B cell (primary cell): ENCODE data around the gene SRBD1. TPM values are rescaled to one million over a fixed set of nuclear protein-coding genes. Genes with fewer than 3 reads are reported as not detected.

ENCODE experiments used
- ATAC-seq: fragments of 200-7000 bp; cut with Tn5 transposase; one replicate; pipeline ENCODE4 v1.10.0; 2021; ENCODE audit warnings: low read depth, mild to moderate bottlenecking, moderate number of reproducible peaks, moderate library complexity
- CTCF ChIA-PET: fragments of 350-600 bp; sonication (Branson Sonifier 250); formaldehyde crosslinking; loops from one replicate; lab custom pipeline; 2021; ENCODE audit warnings: antibody characterized with exemption, inconsistent platforms; lab: Charles Lee
- POLR2A ChIA-PET: fragments of 350-600 bp; sonication (Branson Sonifier 250); formaldehyde crosslinking; loops from one replicate; lab custom pipeline; 2021; ENCODE audit warnings: antibody characterized with exemption; lab: Charles Lee
- DNase-seq: peaks from one replicate; pipeline ENCODE4 v3.0.0; 2013
- H2AFZ ChIP-seq: 2 replicates; pipeline ENCODE4 v1.6.1; 2012; ENCODE audit warnings: mild to moderate bottlenecking, low read depth, low read length; ENCODE audit not compliant: insufficient read depth, poor library complexity, severe bottlenecking
- H3K27ac ChIP-seq, 2 donors: 1 replicate in 1 of 2; 2 replicates in 1 of 2; pipeline ENCODE4 v1.5.1; 2012 to 2013; ENCODE audit warnings: low read length in 2 of 2, mild to moderate bottlenecking in 2 of 2, moderate library complexity in 1 of 2
- H3K27me3 ChIP-seq, 4 experiments: fragments of 200-600 bp in 1 of 4; sonication (generic) in 1 of 4; replicated peaks in 1 of 4; 1 replicate in 2 of 4; 2 replicates in 2 of 4; pipeline versions ENCODE4 v1.6.1 to v1.7.0; 2013 to 2016; ENCODE audit warnings: low read length in 3 of 4, mild to moderate bottlenecking in 2 of 4, mixed read lengths in 1 of 4, moderate library complexity in 1 of 4; ENCODE audit not compliant: insufficient read depth in 4 of 4, control insufficient read depth in 3 of 4; ENCODE audit errors: control extremely low read depth in 1 of 4
- H3K36me3 ChIP-seq, 2 experiments: replicated peaks in 1 of 2; 1 replicate in 1 of 2; 2 replicates in 1 of 2; pipeline versions ENCODE4 v1.6.1 to v1.7.1; 2013; ENCODE audit warnings: low read length in 1 of 2; ENCODE audit not compliant: insufficient read depth in 2 of 2, control insufficient read depth in 1 of 2; ENCODE audit errors: control extremely low read depth in 1 of 2, extremely low read depth in 1 of 2
- H3K4me1 ChIP-seq, 2 donors: fragments of 200-600 bp in 1 of 2; sonication (generic) in 1 of 2; 1 replicate in 1 of 2; 2 replicates in 1 of 2; pipeline versions ENCODE4 v1.5.1 to v1.6.1; 2013 to 2017; ENCODE audit warnings: low read length in 2 of 2; ENCODE audit not compliant: control insufficient read depth in 2 of 2, insufficient read depth in 2 of 2
- H3K4me2 ChIP-seq: replicated peaks from 2 replicates; pipeline ENCODE3; 2012; ENCODE audit warnings: mild to moderate bottlenecking, low read depth, low read length; ENCODE audit not compliant: poor library complexity, severe bottlenecking
- H3K4me3 ChIP-seq, 5 experiments: fragments of 200-600 bp in 1 of 5; sonication (generic) in 1 of 5; 1 replicate in 3 of 5; 2 replicates in 2 of 5; pipeline versions ENCODE4 v1.5.1 to v1.7.0; 2011 to 2016; ENCODE audit warnings: low read length in 4 of 5, mild to moderate bottlenecking in 4 of 5, low read depth in 2 of 5, control low read depth in 1 of 5, moderate library complexity in 1 of 5; ENCODE audit not compliant: insufficient read depth in 1 of 5; ENCODE audit errors: control extremely low read depth in 1 of 5, extremely low read depth in 1 of 5
- H3K79me2 ChIP-seq: fragments of 200-600 bp; sonication (generic); one replicate; pipeline ENCODE4 v1.6.0; 2016; ENCODE audit warnings: low read length; ENCODE audit not compliant: control insufficient read depth, insufficient read depth
- H3K9ac ChIP-seq: fragments of 200-600 bp; sonication (generic); 2 replicates; pipeline ENCODE4 v1.6.1; 2017; ENCODE audit warnings: mild to moderate bottlenecking, low read length, moderate library complexity
- H3K9me3 ChIP-seq, 3 donors: one replicate each; pipeline versions ENCODE4 v1.6.1 to v1.7.1; 2013; ENCODE audit warnings: low read length in 2 of 3; ENCODE audit not compliant: control insufficient read depth in 2 of 3, insufficient read depth in 1 of 3; ENCODE audit errors: control extremely low read depth in 1 of 3
- H4K20me1 ChIP-seq: 2 replicates; pipeline ENCODE4 v1.6.0; 2012; ENCODE audit warnings: mild to moderate bottlenecking, low read length; ENCODE audit not compliant: insufficient read depth, control insufficient read depth, poor library complexity, severe bottlenecking
- H3K27ac Mint-ChIP-seq: one replicate; pipeline ENCODE4 v1.8.0; 2021; ENCODE audit warnings: mixed read lengths
- H3K27me3 Mint-ChIP-seq: one replicate; pipeline ENCODE4 v1.8.0; 2021; ENCODE audit warnings: mixed read lengths
- H3K4me1 Mint-ChIP-seq: one replicate; pipeline ENCODE4 v1.8.0; 2021; ENCODE audit warnings: mixed read lengths
- H3K4me3 Mint-ChIP-seq: one replicate; pipeline ENCODE4 v1.8.0; 2021; ENCODE audit warnings: mixed read lengths
- H3K9me3 Mint-ChIP-seq: one replicate; pipeline ENCODE4 v1.8.0; 2022; ENCODE audit warnings: mixed read lengths; ENCODE audit not compliant: insufficient read depth
- EZH2 ChIP-seq: IDR thresholded peaks from 2 replicates; pipeline ENCODE4 v1.6.1; 2012; ENCODE audit warnings: borderline replicate concordance, low read depth, mild to moderate bottlenecking, moderate library complexity, low read length; ENCODE audit not compliant: insufficient read depth, poor library complexity, severe bottlenecking
- WGBS: methylation state at CpG from one replicate; pipeline ENCODE4 v1.1.5; 2013; ENCODE audit warnings: missing lambda C conversion rate; ENCODE audit not compliant: insufficient coverage; 5-methylcytosine and 5-hydroxymethylcytosine counted together
- intact Hi-C: fragments of 100-400 bp; cut with micrococcal nuclease; formaldehyde crosslinking; loops from one replicate; pipeline ENCODE4 v1.10.0; 2022
- polyA plus RNA-seq: library from polyadenylated mRNA; depleted of rRNA; stranded (reverse); fragments of >200 nt; gene quantifications from 2 replicates; pipeline ENCODE4 v1.2.3, GENCODE V29; 2012
- total RNA-seq, 2 donors: library from RNA; stranded (reverse); fragments of 120-200 nt in 1 of 2; gene quantifications; 1 replicate in 1 of 2; 2 replicates in 1 of 2; pipeline versions ENCODE4 v1.2.3 to v1.2.4, GENCODE V29; 2013 to 2022
- TF ChIP-seq, protein P1 (sequence below): fragments of 200-600 bp; IDR thresholded peaks from one replicate; pipeline ENCODE4 v1.8.0; 2022; ENCODE audit warnings: antibody characterized with exemption, mild to moderate bottlenecking

Gene SRBD1
- total and polyA plus RNA-seq, 2 donors (not counting 1 experiment from before 2014, with no cell fraction given), result 6.2 to 27.1 TPM

DNA sequence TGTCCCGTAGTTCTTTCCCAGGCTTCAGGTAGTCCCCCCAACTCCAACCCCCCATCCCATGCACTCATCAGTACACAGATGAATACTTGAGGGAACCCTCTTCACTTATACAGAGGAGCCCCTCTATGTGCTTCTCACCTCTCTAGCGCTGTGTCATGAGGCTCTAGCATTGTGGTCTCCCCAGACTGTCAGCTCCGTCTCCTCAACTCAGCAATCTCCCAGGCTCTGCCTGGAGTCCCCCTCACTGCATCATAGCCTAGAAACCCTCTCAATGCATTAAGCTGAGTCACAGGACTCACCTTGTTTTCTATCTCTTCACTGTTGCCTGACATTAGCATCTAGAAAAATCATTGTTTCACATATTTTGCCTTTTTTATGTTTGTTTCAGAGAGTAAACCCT, 20.3 kb upstream of the SRBD1 start:
- WGBS, result 93% methylated on average over 3 of the region's 3 CpGs

DNA sequence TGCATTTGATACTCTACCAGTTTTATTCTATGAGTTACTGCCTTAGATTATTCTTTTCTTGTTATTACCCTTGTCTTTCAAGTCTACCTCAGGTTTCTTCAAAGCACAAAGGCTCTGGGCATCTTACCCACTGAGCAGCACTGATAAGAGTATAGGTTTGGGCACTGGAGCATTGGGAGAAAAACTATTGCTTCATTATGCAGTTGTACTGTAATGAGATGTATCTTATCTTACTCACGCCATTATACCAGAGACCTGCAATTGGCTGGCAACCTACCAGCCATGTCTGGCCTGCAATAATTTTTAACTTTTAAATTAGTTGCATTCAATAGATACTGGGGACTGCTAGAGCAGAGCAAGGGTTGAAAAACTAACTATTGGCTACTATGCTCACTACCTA, 18.9 kb upstream of the SRBD1 start:
- ChIA-PET POLR2A (no interaction called here), CTCF (no interaction called here)
- H3K4me1 ChIP-seq, result no peaks in the 10 kb centered on the region
- WGBS, result no CpG with 5 or more reads among the region's 1 CpG
- Mint-ChIP-seq H3K4me3 (no peak overlapping the region), H3K27ac (no peak overlapping the region), H3K4me1 (no peaks in the 10 kb centered on the region), H3K9me3 (no peaks in the 10 kb centered on the region), H3K27me3 (peaks cover 31% of the 10 kb centered on the region)
- H3K4me3 ChIP-seq, result no peak overlapping the region
- H4K20me1 ChIP-seq, result no peaks in the 10 kb centered on the region
- H3K27ac ChIP-seq, result no peak overlapping the region
- intact Hi-C loops, result no loop called here
- H3K27me3 ChIP-seq, result peaks cover 0 to 5% (median 4%) of the 10 kb centered on the region in 4 experiments
- H3K9ac ChIP-seq, result no peak overlapping the region
- H3K4me2 ChIP-seq, result no peak overlapping the region
- H2AFZ ChIP-seq, result no peak overlapping the region
- no peaks in the 10 kb centered on the region for H3K79me2 ChIP-seq
- DNase-seq (no peak), ATAC-seq (no peak)
- H3K9me3 ChIP-seq, result no peaks in the 10 kb centered on the region
- no peaks in the 10 kb centered on the region for H3K36me3 ChIP-seq
- no peak for TF ChIP-seq EZH2
- TF ChIP-seq, protein P1, sequence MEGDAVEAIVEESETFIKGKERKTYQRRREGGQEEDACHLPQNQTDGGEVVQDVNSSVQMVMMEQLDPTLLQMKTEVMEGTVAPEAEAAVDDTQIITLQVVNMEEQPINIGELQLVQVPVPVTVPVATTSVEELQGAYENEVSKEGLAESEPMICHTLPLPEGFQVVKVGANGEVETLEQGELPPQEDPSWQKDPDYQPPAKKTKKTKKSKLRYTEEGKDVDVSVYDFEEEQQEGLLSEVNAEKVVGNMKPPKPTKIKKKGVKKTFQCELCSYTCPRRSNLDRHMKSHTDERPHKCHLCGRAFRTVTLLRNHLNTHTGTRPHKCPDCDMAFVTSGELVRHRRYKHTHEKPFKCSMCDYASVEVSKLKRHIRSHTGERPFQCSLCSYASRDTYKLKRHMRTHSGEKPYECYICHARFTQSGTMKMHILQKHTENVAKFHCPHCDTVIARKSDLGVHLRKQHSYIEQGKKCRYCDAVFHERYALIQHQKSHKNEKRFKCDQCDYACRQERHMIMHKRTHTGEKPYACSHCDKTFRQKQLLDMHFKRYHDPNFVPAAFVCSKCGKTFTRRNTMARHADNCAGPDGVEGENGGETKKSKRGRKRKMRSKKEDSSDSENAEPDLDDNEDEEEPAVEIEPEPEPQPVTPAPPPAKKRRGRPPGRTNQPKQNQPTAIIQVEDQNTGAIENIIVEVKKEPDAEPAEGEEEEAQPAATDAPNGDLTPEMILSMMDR, result no peak

More for the DNA sequence above, 20.3 kb upstream of the SRBD1 start:
- no peaks in the 10 kb centered on the region for H3K9me3 ChIP-seq
- DNase-seq, result no peak
- H3K4me3 ChIP-seq, result no peak overlapping the region
- H3K27me3 ChIP-seq, result peaks cover 0 to 5% (median 4%) of the 10 kb centered on the region in 4 experiments
- CTCF ChIA-PET, result no interaction called here
- no peak for TF ChIP-seq EZH2
- TF ChIP-seq, protein P1, result no peak
- no peaks in the 10 kb centered on the region for H3K4me1 ChIP-seq
- no peak overlapping the region for H3K9ac ChIP-seq
- peaks cover 37% of the 10 kb centered on the region for H3K27me3 Mint-ChIP-seq
- intact Hi-C loops, result no loop called here
- no peak overlapping the region for H3K27ac Mint-ChIP-seq
- no peaks in the 10 kb centered on the region for H3K9me3 Mint-ChIP-seq
- no peak overlapping the region for H3K4me3 Mint-ChIP-seq
- POLR2A ChIA-PET, result no interaction called here
- no peak for ATAC-seq
- H3K27ac ChIP-seq, result no peak overlapping the region
- H2AFZ ChIP-seq, result no peak overlapping the region
- no peaks in the 10 kb centered on the region for H4K20me1 ChIP-seq
- H3K79me2 ChIP-seq, result no peaks in the 10 kb centered on the region
- no peaks in the 10 kb centered on the region for H3K4me1 Mint-ChIP-seq
- H3K4me2 ChIP-seq, result no peak overlapping the region
- no peaks in the 10 kb centered on the region for H3K36me3 ChIP-seq
